Esophagus squamous epithelium (tissue), 5 donors: Measurements from ENCODE around the gene ST7. TPM values are rescaled to one million over a fixed set of nuclear protein-coding genes. Genes with fewer than 3 reads are reported as not detected.

Experiments used
- DNase-seq: peaks from one replicate; lab custom pipeline; 2025; lab: John Stamatoyannopoulos, UW
- H3K27ac ChIP-seq, 4 donors: fragments of 200-600 bp; sonication (generic); one replicate each; pipeline ENCODE4 v1.5.1; 2016 to 2019; ENCODE audit warnings: mild to moderate bottlenecking in 1 of 4
- H3K27me3 ChIP-seq, 4 donors: fragments of 200-600 bp; sonication (generic); 1 replicate in 3 of 4; 2 replicates in 1 of 4; pipeline versions ENCODE4 v1.5.1 to v1.6.0; 2017 to 2021; ENCODE audit warnings: antibody characterized with exemption in 1 of 4
- H3K36me3 ChIP-seq, 3 donors: fragments of 200-600 bp; sonication (generic); one replicate each; pipeline ENCODE4 v1.5.1; 2016 to 2019
- H3K4me1 ChIP-seq, 3 donors: fragments of 200-600 bp; sonication (generic); one replicate each; pipeline ENCODE4 v1.5.1; 2017 to 2019
- H3K4me3 ChIP-seq, 4 donors: fragments of 200-600 bp; sonication (generic); 1 replicate in 3 of 4; 2 replicates in 1 of 4; pipeline ENCODE4 v1.5.1; 2016 to 2019; ENCODE audit warnings: mild to moderate bottlenecking in 2 of 4, moderate library complexity in 1 of 4
- H3K9me3 ChIP-seq, 3 donors: fragments of 200-600 bp; sonication (generic); one replicate each; pipeline ENCODE4 v1.5.1; 2016 to 2019
- POLR2A ChIP-seq, 4 donors: fragments of 450-650 bp; IDR thresholded peaks; one replicate each; pipeline ENCODE4 v1.6.1; 2017; ENCODE audit warnings: antibody characterized with exemption in 4 of 4, mild to moderate bottlenecking in 4 of 4, moderate library complexity in 3 of 4
- WGBS, 2 donors: methylation state at CpG; one replicate each; pipeline ENCODE4 v1.1.5; 2018; 5-methylcytosine and 5-hydroxymethylcytosine counted together
- intact Hi-C: fragments of 100-400 bp; cut with DNase I; formaldehyde crosslinking; loops from one replicate; pipeline ENCODE4 v1.15.0; 2022
- total RNA-seq, 4 donors: library from RNA; depleted of rRNA; stranded (reverse); fragments of >200 nt; gene quantifications; one replicate each; pipeline ENCODE4 v1.1.0, GENCODE V29; 2016
- TF ChIP-seq, protein P1 (sequence below), 6 experiments: fragments of 450-650 bp in 4 of 6; fragments of 200-600 bp in 2 of 6; sonication (generic) in 2 of 6; IDR thresholded peaks; one replicate each; pipeline ENCODE4 v1.5.1; 2016 to 2019; ENCODE audit warnings: antibody characterized with exemption in 6 of 6, mild to moderate bottlenecking in 4 of 6, moderate library complexity in 4 of 6
- donor health status: DM: yes; HTN: yes; CAD: no.

Gene ST7
- total RNA-seq, 4 donors from 2014 or later: 12.9 to 18.0 (median 15.3) TPM

DNA sequence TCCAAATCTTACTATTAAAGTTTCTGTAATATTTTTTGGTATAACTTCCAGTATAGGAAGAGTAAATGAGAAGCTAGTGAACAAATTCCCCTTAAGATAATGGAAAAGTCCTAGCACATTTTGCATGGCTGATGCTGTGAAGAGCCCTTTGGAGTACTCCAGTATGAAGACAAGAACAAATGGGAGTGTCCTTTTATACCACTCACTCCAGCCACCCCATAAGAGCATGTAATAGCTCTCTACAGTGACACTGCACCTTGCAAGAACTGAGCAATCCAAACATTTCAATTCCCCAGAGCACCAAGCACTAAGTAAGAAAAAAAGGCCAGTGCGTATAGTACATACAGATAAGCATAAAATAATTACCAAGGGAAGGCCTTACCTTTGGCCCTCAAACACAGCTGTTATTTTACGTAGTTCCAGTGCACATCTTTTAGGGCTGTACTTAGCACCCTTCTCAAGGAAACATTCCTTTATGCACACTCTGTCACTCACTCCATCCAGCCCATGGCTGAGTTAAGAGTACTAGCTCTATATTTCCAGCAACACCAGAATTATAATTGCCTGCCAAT is 135.4 kb downstream of the ST7 start:
- intact Hi-C loops: no loop called here
- Histone ChIP-seq H3K36me3 (no peaks in the 10 kb centered on the region), H3K4me3 (no peak overlapping the region), H3K4me1 (peaks cover 9 to 23% (median 12%) of the 10 kb centered on the region in 3 donors), H3K27ac (no peak overlapping the region), H3K9me3 (no peaks in the 10 kb centered on the region), H3K27me3 (no peaks in the 10 kb centered on the region)
- no peak for TF ChIP-seq POLR2A (IDR thresholded peaks at IDR 0.05)
- TF ChIP-seq, protein P1, sequence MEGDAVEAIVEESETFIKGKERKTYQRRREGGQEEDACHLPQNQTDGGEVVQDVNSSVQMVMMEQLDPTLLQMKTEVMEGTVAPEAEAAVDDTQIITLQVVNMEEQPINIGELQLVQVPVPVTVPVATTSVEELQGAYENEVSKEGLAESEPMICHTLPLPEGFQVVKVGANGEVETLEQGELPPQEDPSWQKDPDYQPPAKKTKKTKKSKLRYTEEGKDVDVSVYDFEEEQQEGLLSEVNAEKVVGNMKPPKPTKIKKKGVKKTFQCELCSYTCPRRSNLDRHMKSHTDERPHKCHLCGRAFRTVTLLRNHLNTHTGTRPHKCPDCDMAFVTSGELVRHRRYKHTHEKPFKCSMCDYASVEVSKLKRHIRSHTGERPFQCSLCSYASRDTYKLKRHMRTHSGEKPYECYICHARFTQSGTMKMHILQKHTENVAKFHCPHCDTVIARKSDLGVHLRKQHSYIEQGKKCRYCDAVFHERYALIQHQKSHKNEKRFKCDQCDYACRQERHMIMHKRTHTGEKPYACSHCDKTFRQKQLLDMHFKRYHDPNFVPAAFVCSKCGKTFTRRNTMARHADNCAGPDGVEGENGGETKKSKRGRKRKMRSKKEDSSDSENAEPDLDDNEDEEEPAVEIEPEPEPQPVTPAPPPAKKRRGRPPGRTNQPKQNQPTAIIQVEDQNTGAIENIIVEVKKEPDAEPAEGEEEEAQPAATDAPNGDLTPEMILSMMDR (IDR thresholded peaks at IDR 0.05): no peak
- WGBS, 2 donors: 92 to 96% methylated on average over 2 of the region's 2 CpGs
- DNase-seq: no peak

DNA sequence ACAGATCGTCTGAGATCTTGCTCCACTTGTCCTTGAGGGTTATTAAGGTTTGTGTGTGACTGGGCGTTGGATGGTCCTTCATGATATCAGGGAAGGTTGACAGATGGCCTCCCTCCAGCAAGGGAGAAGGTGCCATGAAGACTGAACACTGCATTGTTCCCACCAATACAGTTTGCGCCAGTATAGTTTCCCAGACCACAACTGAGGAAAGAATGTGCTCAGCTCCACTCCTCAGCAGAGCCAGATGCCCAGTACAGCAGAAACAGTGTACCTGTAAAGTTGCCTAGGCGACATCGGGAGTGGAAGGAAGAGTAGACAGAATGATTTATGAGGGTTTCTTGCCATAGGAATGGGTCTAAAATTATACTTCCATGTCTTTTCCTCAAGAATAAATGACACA is 137.5 kb downstream of the ST7 start:
- H3K4me3 ChIP-seq: no peak overlapping the region
- H3K27me3 ChIP-seq: no peaks in the 10 kb centered on the region
- no peaks in the 10 kb centered on the region for H3K36me3 ChIP-seq
- intact Hi-C loops: no loop called here
- H3K4me1 ChIP-seq: peaks cover 0 to 12% (median 2%) of the 10 kb centered on the region in 3 donors
- H3K27ac ChIP-seq: no peak overlapping the region
- H3K9me3 ChIP-seq: no peaks in the 10 kb centered on the region
- no peak for DNase-seq
- TF ChIP-seq, protein P1 (IDR thresholded peaks at IDR 0.05): no peak
- TF ChIP-seq POLR2A (IDR thresholded peaks at IDR 0.05): no peak
- 84 to 91% methylated on average over 4 to 5 of the region's 5 CpGs for WGBS, 2 donors

DNA sequence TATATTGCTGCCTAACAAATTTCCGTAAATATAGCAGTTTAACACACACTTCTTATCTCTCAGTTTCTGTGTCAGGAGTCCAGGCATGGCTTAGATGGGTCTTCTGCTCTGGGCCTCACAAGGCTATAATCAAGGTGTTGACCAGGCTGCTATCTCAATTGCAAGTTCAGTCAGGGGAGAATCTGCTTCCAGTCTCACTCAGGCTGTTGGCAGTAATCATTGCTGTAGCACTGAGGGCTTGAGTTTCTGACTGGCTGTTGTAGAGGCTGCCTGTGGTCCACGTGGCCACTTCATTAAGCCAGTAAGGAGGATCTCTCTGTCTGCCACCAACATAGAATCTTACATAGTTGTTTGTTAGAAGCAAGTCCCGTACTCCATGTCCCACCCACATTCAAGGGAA is 138.4 kb downstream of the ST7 start:
- H3K9me3 ChIP-seq: no peaks in the 10 kb centered on the region
- peaks cover 0 to 10% (median 0%) of the 10 kb centered on the region in 3 donors for H3K4me1 ChIP-seq
- intact Hi-C loops: no loop called here
- no peak overlapping the region for H3K4me3 ChIP-seq
- 93 to 100% methylated on average over 1 to 2 of the region's 3 CpGs for WGBS, 2 donors
- H3K36me3 ChIP-seq: no peaks in the 10 kb centered on the region
- TF ChIP-seq, protein P1 (IDR thresholded peaks at IDR 0.05): no peak
- TF ChIP-seq POLR2A (IDR thresholded peaks at IDR 0.05): no peak
- H3K27ac ChIP-seq: no peak overlapping the region
- no peaks in the 10 kb centered on the region for H3K27me3 ChIP-seq
- DNase-seq: no peak

DNA sequence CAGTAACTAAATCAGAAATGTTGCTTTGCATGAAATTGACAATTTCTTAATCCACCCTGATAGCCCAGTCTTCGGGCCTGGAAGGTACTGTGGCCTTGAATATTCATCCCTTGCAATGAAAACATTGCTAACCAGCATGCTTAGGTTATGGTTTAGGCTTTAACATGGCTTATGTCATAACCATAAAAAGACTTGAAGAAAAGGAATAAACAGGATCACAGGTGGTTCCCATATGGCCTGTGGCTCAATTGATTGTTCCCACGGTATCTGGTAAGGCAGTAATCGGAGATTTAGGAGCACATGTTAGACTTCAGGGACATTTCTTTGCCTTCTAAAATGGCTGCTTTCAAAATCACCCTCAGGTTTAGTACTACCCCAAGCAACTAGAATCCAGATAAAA is 139.5 kb downstream of the ST7 start:
- 80 to 81% methylated on average over 3 of the region's 3 CpGs for WGBS, 2 donors
- H3K4me3 ChIP-seq: no peak overlapping the region
- H3K9me3 ChIP-seq: no peaks in the 10 kb centered on the region
- H3K27ac ChIP-seq: no peak overlapping the region
- peaks cover 0 to 3% (median 0%) of the 10 kb centered on the region in 3 donors for H3K4me1 ChIP-seq
- H3K27me3 ChIP-seq: no peaks in the 10 kb centered on the region
- intact Hi-C loops: no loop called here
- no peaks in the 10 kb centered on the region for H3K36me3 ChIP-seq
- DNase-seq: no peak
- TF ChIP-seq, protein P1 (IDR thresholded peaks at IDR 0.05): no peak
- no peak for TF ChIP-seq POLR2A (IDR thresholded peaks at IDR 0.05)

DNA sequence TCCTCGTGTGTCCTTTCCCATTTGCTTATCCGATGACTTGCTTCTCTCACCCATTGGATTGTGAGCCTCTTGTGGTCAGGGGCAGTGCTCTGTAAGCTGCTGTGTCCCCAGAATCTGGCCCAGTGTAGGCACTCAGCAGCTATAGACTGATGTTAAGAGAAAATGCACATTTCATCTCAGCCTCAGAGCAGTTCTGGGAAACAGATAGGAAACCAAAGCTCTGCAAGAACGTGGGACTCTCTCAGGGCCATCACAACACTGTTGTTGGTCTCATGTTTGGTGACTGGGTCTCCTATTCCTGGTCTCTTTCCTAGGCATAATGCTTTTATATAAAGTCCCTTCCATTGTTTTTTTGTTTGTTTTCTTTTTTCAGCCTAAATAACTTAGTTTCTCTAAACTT is 141.2 kb downstream of the ST7 start:
- H3K27me3 ChIP-seq: no peaks in the 10 kb centered on the region
- no peaks in the 10 kb centered on the region for H3K9me3 ChIP-seq
- TF ChIP-seq POLR2A (IDR thresholded peaks at IDR 0.05): no peak
- TF ChIP-seq, protein P1 (IDR thresholded peaks at IDR 0.05): no peak
- 84 to 85% methylated on average over 3 of the region's 3 CpGs for WGBS, 2 donors
- intact Hi-C loops: no loop called here
- H3K4me1 ChIP-seq: no peaks in the 10 kb centered on the region
- no peak overlapping the region for H3K4me3 ChIP-seq
- DNase-seq: no peak
- no peak overlapping the region for H3K27ac ChIP-seq
- no peaks in the 10 kb centered on the region for H3K36me3 ChIP-seq
